Panc1 (cell line): ENCODE data around the gene CAMKMT.

Experiments used
- CTCF ChIP-seq: fragments of 450-650 bp; IDR thresholded peaks from 2 replicates; pipeline ENCODE4 v1.5.1; 2017; ENCODE audit warnings: mild to moderate bottlenecking
- POLR2AphosphoS5 ChIP-seq: IDR thresholded peaks from 2 replicates; pipeline ENCODE4 v1.6.1; 2012; ENCODE audit warnings: mild to moderate bottlenecking, low read depth, low read length, moderate library complexity
- SIN3A ChIP-seq: IDR thresholded peaks from 2 replicates; pipeline ENCODE4 v1.6.1; 2012; ENCODE audit warnings: low read depth, mild to moderate bottlenecking, low read length, moderate library complexity, borderline replicate concordance; ENCODE audit not compliant: insufficient read depth

- no peak for TF ChIP-seq CTCF
- TF ChIP-seq POLR2AphosphoS5: no peak
- no peak for TF ChIP-seq SIN3A
Measured at GRCh38 chr2:44763275-44763782, 401.6 kb downstream of the CAMKMT start.
